H9 (cell line): ENCODE data around the gene STRN. TPM values are rescaled to one million over a fixed set of nuclear protein-coding genes. Genes with fewer than 3 reads are reported as not detected.
"Not testable (repeated sequence)": the region's sequence is repeated elsewhere in the genome, so short reads cannot be mapped to it uniquely, and the experiment has no call there.

Experiments
- DNase-seq: peaks from one replicate; pipeline ENCODE4 v3.0.0-alpha.2; 2017
- H2AFZ ChIP-seq: one replicate; pipeline ENCODE4 v1.6.1; 2013; ENCODE audit warnings: mild to moderate bottlenecking, low read length, control low read depth, moderate library complexity
- H2AK5ac ChIP-seq: 2 replicates; pipeline ENCODE4 v1.6.1; 2013; ENCODE audit warnings: low read length, control low read depth, mixed read lengths; ENCODE audit not compliant: insufficient read length
- H2BK120ac ChIP-seq: one replicate; pipeline ENCODE4 v1.6.1; 2013; ENCODE audit warnings: low read depth, mild to moderate bottlenecking, low read length, control low read depth, inconsistent platforms; ENCODE audit not compliant: poor library complexity, severe bottlenecking
- H2BK12ac ChIP-seq: 2 replicates; pipeline ENCODE4 v1.6.1; 2013; ENCODE audit warnings: low read length, control low read depth, mixed read lengths, low read depth; ENCODE audit not compliant: insufficient read length
- H2BK15ac ChIP-seq: 2 replicates; pipeline ENCODE4 v1.6.1; 2013; ENCODE audit warnings: low read depth, low read length, control low read depth
- H2BK20ac ChIP-seq: one replicate; pipeline ENCODE4 v1.6.1; 2013; ENCODE audit warnings: low read depth, mild to moderate bottlenecking, low read length, control low read depth, inconsistent platforms; ENCODE audit not compliant: poor library complexity, severe bottlenecking
- H2BK5ac ChIP-seq: 2 replicates; pipeline ENCODE4 v1.6.1; 2013; ENCODE audit warnings: low read length, control low read depth, mixed read lengths; ENCODE audit not compliant: insufficient read length
- H3K14ac ChIP-seq: 2 replicates; pipeline ENCODE4 v1.6.1; 2013; ENCODE audit warnings: low read length, control low read depth; ENCODE audit not compliant: insufficient read depth
- H3K18ac ChIP-seq: 2 replicates; pipeline ENCODE4 v1.6.1; 2013; ENCODE audit warnings: low read depth, mild to moderate bottlenecking, mixed read lengths, low read length, control low read depth; ENCODE audit not compliant: insufficient read length
- H3K23ac ChIP-seq: 2 replicates; pipeline ENCODE4 v1.6.1; 2013; ENCODE audit warnings: low read length, control low read depth, mixed read lengths, low read depth; ENCODE audit not compliant: insufficient read length
- H3K23me2 ChIP-seq: 2 replicates; pipeline ENCODE4 v1.6.1; 2013; ENCODE audit warnings: low read depth, mild to moderate bottlenecking, mixed read lengths, low read length, control low read depth; ENCODE audit not compliant: insufficient read length, poor library complexity, severe bottlenecking
- H3K27ac ChIP-seq: 2 replicates; pipeline ENCODE4 v1.5.1; 2013; ENCODE audit warnings: low read length, control low read depth, mixed read lengths, low read depth; ENCODE audit not compliant: insufficient read length
- H3K27me3 ChIP-seq: 2 replicates; pipeline ENCODE4 v1.6.1; 2013; ENCODE audit warnings: low read length, control low read depth, inconsistent platforms; ENCODE audit not compliant: insufficient read depth
- H3K4ac ChIP-seq: 2 replicates; pipeline ENCODE4 v1.6.1; 2013; ENCODE audit warnings: low read depth, mild to moderate bottlenecking, control low read depth, inconsistent platforms, low read length, moderate library complexity
- H3K4me1 ChIP-seq: 2 replicates; pipeline ENCODE4 v1.6.1; 2013; ENCODE audit warnings: low read length, control low read depth, inconsistent platforms; ENCODE audit not compliant: insufficient read depth
- H3K4me2 ChIP-seq: 2 replicates; pipeline ENCODE4 v1.6.1; 2013; ENCODE audit warnings: low read length, control low read depth, mixed read lengths; ENCODE audit not compliant: insufficient read length, insufficient read depth
- H3K56ac ChIP-seq: 2 replicates; pipeline ENCODE4 v1.6.1; 2013; ENCODE audit warnings: low read depth, mild to moderate bottlenecking, mixed read lengths, low read length, control low read depth; ENCODE audit not compliant: insufficient read length
- H3K79me1 ChIP-seq: 2 replicates; pipeline ENCODE4 v1.6.1; 2013; ENCODE audit warnings: low read depth, mild to moderate bottlenecking, moderate library complexity, low read length, control low read depth, inconsistent platforms; ENCODE audit not compliant: insufficient read depth, poor library complexity, severe bottlenecking
- H3K79me2 ChIP-seq: 2 replicates; pipeline ENCODE4 v1.6.1; 2013; ENCODE audit warnings: low read length, control low read depth, inconsistent platforms; ENCODE audit not compliant: insufficient read depth
- H3K9ac ChIP-seq: 2 replicates; pipeline ENCODE4 v1.6.1; 2013; ENCODE audit warnings: low read length, control low read depth, mixed read lengths; ENCODE audit not compliant: insufficient read length; ENCODE audit errors: extremely low read depth
- H3K9me3 ChIP-seq: one replicate; pipeline ENCODE4 v1.6.1; 2013; ENCODE audit warnings: low read depth, low read length, inconsistent platforms; ENCODE audit not compliant: control insufficient read depth
- H3T11ph ChIP-seq: one replicate; pipeline ENCODE4 v1.6.1; 2013; ENCODE audit warnings: mild to moderate bottlenecking, low read length, control low read depth, inconsistent platforms
- H4K20me1 ChIP-seq: one replicate; pipeline ENCODE4 v1.6.1; 2013; ENCODE audit not compliant: control insufficient read depth, insufficient read length, insufficient read depth
- H4K5ac ChIP-seq: 2 replicates; pipeline ENCODE4 v1.6.1; 2013; ENCODE audit warnings: low read depth, mild to moderate bottlenecking, mixed read lengths, low read length, control low read depth; ENCODE audit not compliant: insufficient read length
- H4K8ac ChIP-seq: replicated peaks from 2 replicates; pipeline ENCODE4 v1.6.1; 2013; ENCODE audit warnings: low read length, control low read depth, mixed read lengths, low read depth; ENCODE audit not compliant: insufficient read length
- H4K91ac ChIP-seq: 2 replicates; pipeline ENCODE4 v1.6.1; 2013; ENCODE audit warnings: low read depth, mild to moderate bottlenecking, moderate library complexity, mixed read lengths, low read length, control low read depth; ENCODE audit not compliant: insufficient read length
- H3K27ac Mint-ChIP-seq, 3 experiments: 2 replicates in 2 of 3; 3 replicates in 1 of 3; pipeline ENCODE4 v1.8.0; 2020 to 2021; ENCODE audit warnings: mixed read lengths in 3 of 3, mild to moderate bottlenecking in 1 of 3, moderate library complexity in 1 of 3
- H3K27me3 Mint-ChIP-seq: 2 replicates; pipeline ENCODE4 v1.8.0; 2021; ENCODE audit warnings: low read depth, mild to moderate bottlenecking, moderate library complexity, mixed read lengths
- H3K36me3 Mint-ChIP-seq, 3 experiments: 2 replicates in 2 of 3; 3 replicates in 1 of 3; pipeline ENCODE4 v1.8.0; 2020 to 2021; ENCODE audit warnings: low read depth in 3 of 3, mixed read lengths in 3 of 3; ENCODE audit not compliant: insufficient read depth in 1 of 3
- H3K4me1 Mint-ChIP-seq, 2 experiments: 2 replicates each; pipeline ENCODE4 v1.8.0; 2020; ENCODE audit warnings: mixed read lengths in 2 of 2
- H3K4me3 Mint-ChIP-seq, 2 experiments: 2 replicates in 1 of 2; 3 replicates in 1 of 2; pipeline ENCODE4 v1.8.0; 2020 to 2021; ENCODE audit warnings: mild to moderate bottlenecking in 2 of 2, mixed read lengths in 2 of 2, moderate library complexity in 1 of 2
- H3K9me3 Mint-ChIP-seq, 2 experiments: 2 replicates in 1 of 2; 3 replicates in 1 of 2; pipeline ENCODE4 v1.8.0; 2020; ENCODE audit warnings: mild to moderate bottlenecking in 2 of 2, mixed read lengths in 2 of 2, moderate library complexity in 1 of 2
- WGBS: extraction: QIAGEN DNeasy Blood & Tissue Kit; methylation state at CpG from one replicate; pipeline ENCODE4 v1.1.7; 2013; ENCODE audit warnings: missing lambda C conversion rate, low lambda C conversion rate, mixed read lengths; ENCODE audit not compliant: insufficient read length; ENCODE audit errors: extremely low coverage; 5-methylcytosine and 5-hydroxymethylcytosine counted together
- total RNA-seq: library from RNA; stranded (reverse); gene quantifications from 2 replicates; pipeline ENCODE4 v1.2.1, GENCODE V29; 2021
- TF ChIP-seq, protein P1 (sequence below): fragments of 200-600 bp; sonication (generic); conservative IDR thresholded peaks from 3 replicates; pipeline ENCODE4 v1.8.0; 2021; ENCODE audit warnings: antibody characterized with exemption, mild to moderate bottlenecking

The STRN gene
- total RNA-seq, 1 experiment from 2014 or later, result 31.7 TPM

DNA sequence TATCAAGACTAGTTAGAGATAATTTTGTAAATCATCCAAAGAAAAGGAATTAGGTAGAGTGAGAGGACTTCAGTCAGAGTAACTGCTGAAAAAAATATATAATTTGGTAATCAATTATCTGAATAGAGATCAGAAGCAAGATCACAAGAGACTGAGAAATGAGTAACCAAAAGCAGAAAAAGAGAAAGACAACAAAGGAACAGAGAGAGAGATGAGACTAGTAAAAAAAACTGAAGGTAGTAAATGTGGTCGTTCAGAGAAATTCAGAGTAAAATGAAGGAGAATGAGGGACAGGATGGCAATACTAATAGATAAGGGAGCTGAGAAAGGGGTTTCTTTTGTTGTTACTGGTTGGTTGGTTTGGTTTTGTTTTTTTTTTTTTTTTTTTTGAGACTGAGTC, 16.5 kb downstream of the STRN start:
- peak overlapping the region in 2 of 3 experiments; percentile 2 to 42; a peak in 3 of 7 replicates for H3K27ac Mint-ChIP-seq
- TF ChIP-seq, protein P1, sequence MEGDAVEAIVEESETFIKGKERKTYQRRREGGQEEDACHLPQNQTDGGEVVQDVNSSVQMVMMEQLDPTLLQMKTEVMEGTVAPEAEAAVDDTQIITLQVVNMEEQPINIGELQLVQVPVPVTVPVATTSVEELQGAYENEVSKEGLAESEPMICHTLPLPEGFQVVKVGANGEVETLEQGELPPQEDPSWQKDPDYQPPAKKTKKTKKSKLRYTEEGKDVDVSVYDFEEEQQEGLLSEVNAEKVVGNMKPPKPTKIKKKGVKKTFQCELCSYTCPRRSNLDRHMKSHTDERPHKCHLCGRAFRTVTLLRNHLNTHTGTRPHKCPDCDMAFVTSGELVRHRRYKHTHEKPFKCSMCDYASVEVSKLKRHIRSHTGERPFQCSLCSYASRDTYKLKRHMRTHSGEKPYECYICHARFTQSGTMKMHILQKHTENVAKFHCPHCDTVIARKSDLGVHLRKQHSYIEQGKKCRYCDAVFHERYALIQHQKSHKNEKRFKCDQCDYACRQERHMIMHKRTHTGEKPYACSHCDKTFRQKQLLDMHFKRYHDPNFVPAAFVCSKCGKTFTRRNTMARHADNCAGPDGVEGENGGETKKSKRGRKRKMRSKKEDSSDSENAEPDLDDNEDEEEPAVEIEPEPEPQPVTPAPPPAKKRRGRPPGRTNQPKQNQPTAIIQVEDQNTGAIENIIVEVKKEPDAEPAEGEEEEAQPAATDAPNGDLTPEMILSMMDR, result no peak
- no peaks in the 10 kb centered on the region for H3K27me3 ChIP-seq
- H3K4me1 ChIP-seq, result peaks cover 6% of the 10 kb centered on the region
- no peak overlapping the region for H2BK20ac ChIP-seq
- no peaks in the 10 kb centered on the region for H3K79me1 ChIP-seq
- WGBS, result no CpG with 5 or more reads among the region's 1 CpG
- H2BK120ac ChIP-seq, result no peak overlapping the region
- H3K14ac ChIP-seq, result no peak overlapping the region
- no peak overlapping the region for H4K8ac ChIP-seq
- H3K4me2 ChIP-seq, result no peak overlapping the region
- H3K27ac ChIP-seq, result no peak overlapping the region
- no peak overlapping the region for H3K4ac ChIP-seq
- no peak overlapping the region for H3K23ac ChIP-seq
- no peak overlapping the region for H3K4me3 Mint-ChIP-seq
- no peaks in the 10 kb centered on the region for H3K9me3 ChIP-seq
- H3K79me2 ChIP-seq, result no peaks in the 10 kb centered on the region; the same call in 1 of the 2 replicates
- H2BK5ac ChIP-seq, result no peak overlapping the region
- H3K56ac ChIP-seq, result no peak overlapping the region
- no peaks in the 10 kb centered on the region for H4K20me1 ChIP-seq
- H3K18ac ChIP-seq, result no peak overlapping the region
- H3K9me3 Mint-ChIP-seq, result no peaks in the 10 kb centered on the region
- H2AFZ ChIP-seq, result no peak overlapping the region
- H3K36me3 Mint-ChIP-seq, result 0 out of 7 replicates have a peak, but pooled peaks cover 0 to 5% (median 0%) of the 10 kb centered on the region in 3 experiments
- no peak for DNase-seq
- H3K23me2 ChIP-seq, result no peaks in the 10 kb centered on the region
- no peak overlapping the region for H2AK5ac ChIP-seq
- H3K27me3 Mint-ChIP-seq, result no peaks in the 10 kb centered on the region
- no peak overlapping the region for H4K91ac ChIP-seq
- no peak overlapping the region for H2BK12ac ChIP-seq
- H3T11ph ChIP-seq, result no peak overlapping the region
- no peak overlapping the region for H3K9ac ChIP-seq
- H4K5ac ChIP-seq, result no peak overlapping the region
- no peak overlapping the region for H2BK15ac ChIP-seq
- H3K4me1 Mint-ChIP-seq, result peaks cover 32% of the 10 kb centered on the region in 2 experiments

DNA sequence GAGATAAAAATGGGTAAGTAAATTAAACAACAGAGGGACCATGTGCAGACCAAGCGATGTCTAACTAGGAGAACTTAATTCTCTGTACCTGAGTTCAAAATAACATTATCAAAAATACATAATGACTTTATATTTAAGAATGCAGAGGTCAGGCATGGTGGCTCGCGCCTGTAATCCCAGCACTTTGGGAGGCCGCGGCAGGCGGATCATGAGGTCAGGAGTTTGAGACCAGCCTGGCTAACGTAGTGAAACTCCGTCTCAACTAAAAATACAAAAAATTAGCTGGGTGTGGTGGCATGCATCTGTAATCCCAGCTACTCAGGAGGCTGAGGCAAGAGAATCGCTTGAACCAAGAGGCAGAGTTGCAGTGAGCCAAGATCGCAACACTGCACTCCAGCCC, 21.1 kb downstream of the STRN start:
- not testable (repeated sequence) for H4K91ac ChIP-seq, H3K36me3 Mint-ChIP-seq, H3K27me3 Mint-ChIP-seq, H3K4ac ChIP-seq, H3K4me1 ChIP-seq, DNase-seq, H2AK5ac ChIP-seq, H3K14ac ChIP-seq, H3K9ac ChIP-seq, H4K8ac ChIP-seq, H3T11ph ChIP-seq, H2BK20ac ChIP-seq, H2AFZ ChIP-seq, H2BK12ac ChIP-seq, H3K9me3 ChIP-seq, H3K9me3 Mint-ChIP-seq, H3K18ac ChIP-seq, H3K79me2 ChIP-seq, H3K4me3 Mint-ChIP-seq, H3K27ac ChIP-seq, H4K5ac ChIP-seq, H3K23ac ChIP-seq, H3K23me2 ChIP-seq, H3K56ac ChIP-seq, H3K79me1 ChIP-seq, H4K20me1 ChIP-seq, H2BK120ac ChIP-seq, H2BK5ac ChIP-seq, H3K27me3 ChIP-seq, H3K4me1 Mint-ChIP-seq, H3K4me2 ChIP-seq, H2BK15ac ChIP-seq
- WGBS, result no CpG with 5 or more reads among the region's 10 CpGs
- peak overlapping the region in 2 of 3 experiments; percentile 62 to 79; a peak in 3 of 7 replicates for H3K27ac Mint-ChIP-seq
